ENCODE measurements around the gene IRGC. TPM values are rescaled to one million over a fixed set of nuclear protein-coding genes. Genes with fewer than 3 reads are reported as not detected.

Gene IRGC
- total RNA-seq, 3 donors from 2014 or later (not counting 1 experiment from before 2014, with no cell fraction given), result not detected

DNA sequence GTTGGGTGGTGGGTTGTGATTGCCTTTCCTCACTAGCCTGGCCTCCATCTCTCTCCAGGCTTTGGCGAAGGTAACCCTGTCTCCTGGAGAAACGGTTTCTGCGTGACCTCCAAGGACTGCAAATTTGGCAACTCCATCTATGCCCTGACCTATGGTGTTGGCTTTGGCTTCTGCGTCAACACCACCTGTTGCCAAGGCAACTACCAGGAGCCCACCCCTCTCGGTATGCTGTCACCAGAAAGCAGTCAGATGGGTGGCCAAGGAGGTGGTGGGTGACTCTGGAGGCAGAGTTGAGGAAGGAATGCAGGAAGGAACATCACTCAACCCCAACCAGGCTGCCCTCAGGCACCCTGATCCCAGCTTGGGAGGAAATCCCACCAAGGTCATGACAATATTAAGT, 18.6 kb upstream of the IRGC start:
- Mint-ChIP-seq H3K36me3 (no peaks in the 10 kb centered on the region), H3K27ac (no peak overlapping the region), H3K4me1 (peaks cover 20 to 22% of the 10 kb centered on the region in 2 donors), H3K9me3 (peaks cover 1 to 2% of the 10 kb centered on the region in 2 donors), H3K27me3 (ENCODE audit: low read depth in 2 of 2) (peaks cover 0 to 16% of the 10 kb centered on the region in 2 donors), H3K4me3 (no peak overlapping the region)
- TF ChIP-seq CTCF (IDR thresholded peaks at IDR 0.05), result no peak
- Histone ChIP-seq H3K9me3 (ENCODE audit: control insufficient read depth, insufficient read depth, low read length) (no peaks in the 10 kb centered on the region), H3K4me1 (ENCODE audit: control insufficient read depth, insufficient read depth, low read length) (peaks cover 27% of the 10 kb centered on the region), H3K27ac (ENCODE audit: low read length) (no peak overlapping the region), H3K36me3 (ENCODE audit: control insufficient read depth, insufficient read depth, low read length) (no peaks in the 10 kb centered on the region), H3K27me3 (ENCODE audit: control insufficient read depth, insufficient read depth, low read length) (no peaks in the 10 kb centered on the region), H3K4me3 (ENCODE audit: low read length) (no peak overlapping the region)
- 89% methylated on average over 4 of the region's 5 CpGs for WGBS (ENCODE audit: insufficient coverage)
- DNase-seq, result no peak
- ATAC-seq, result no peak
- intact Hi-C loops (cut with micrococcal nuclease), result no loop called here

- peak overlapping the region; percentile 92 to 98 for H3K27ac Mint-ChIP-seq
- peaks cover 0 to 2% of the 10 kb centered on the region in 2 donors for H3K9me3 Mint-ChIP-seq
- no peak for DNase-seq
- no peaks in the 10 kb centered on the region for H3K27me3 ChIP-seq (ENCODE audit: control insufficient read depth, insufficient read depth, low read length)
- no peaks in the 10 kb centered on the region for H3K36me3 Mint-ChIP-seq
- no peaks in the 10 kb centered on the region for H3K36me3 ChIP-seq (ENCODE audit: control insufficient read depth, insufficient read depth, low read length)
- peaks cover 20 to 22% of the 10 kb centered on the region in 2 donors for H3K4me1 Mint-ChIP-seq
- peaks cover 0 to 9% of the 10 kb centered on the region in 2 donors for H3K27me3 Mint-ChIP-seq (ENCODE audit: low read depth in 2 of 2)
- H3K27ac ChIP-seq (ENCODE audit: low read length), result peak overlapping the region; percentile 77
- H3K4me1 ChIP-seq (ENCODE audit: control insufficient read depth, insufficient read depth, low read length), result peaks cover 27% of the 10 kb centered on the region
- TF ChIP-seq CTCF (IDR thresholded peaks at IDR 0.05), result no peak
- no peaks in the 10 kb centered on the region for H3K9me3 ChIP-seq (ENCODE audit: control insufficient read depth, insufficient read depth, low read length)
- no peak overlapping the region for H3K4me3 ChIP-seq (ENCODE audit: low read length)
- WGBS (ENCODE audit: insufficient coverage), result 19% methylated on average over 46 of the region's 46 CpGs
- ATAC-seq, result no peak
- intact Hi-C loops (cut with micrococcal nuclease), result loop anchor here (2.0 kb wide), 2 partner anchors 31 to 55 kb away; partner anchors contain the start of gene SMG9
- H3K4me3 Mint-ChIP-seq, result peak overlapping the region; percentile 90
These were observed 16.1 kb upstream of the IRGC start for GRCh38 chr19:43699506-43700394.

- DNase-seq (peak; percentile 15 to 35), ATAC-seq (no peak)
- peak overlapping the region; percentile 90 for H3K4me3 Mint-ChIP-seq
- Histone ChIP-seq H3K9me3 (ENCODE audit: control insufficient read depth, insufficient read depth, low read length) (no peaks in the 10 kb centered on the region), H3K36me3 (ENCODE audit: control insufficient read depth, insufficient read depth, low read length) (no peaks in the 10 kb centered on the region), H3K4me1 (ENCODE audit: control insufficient read depth, insufficient read depth, low read length) (peaks cover 27% of the 10 kb centered on the region), H3K27me3 (ENCODE audit: control insufficient read depth, insufficient read depth, low read length) (no peaks in the 10 kb centered on the region), H3K27ac (ENCODE audit: low read length) (peak overlapping the region; percentile 77), H3K4me3 (ENCODE audit: low read length) (no peak overlapping the region)
- H3K9me3 Mint-ChIP-seq, result peaks cover 0 to 2% of the 10 kb centered on the region in 2 donors
- intact Hi-C loops (cut with micrococcal nuclease), result loop anchor here (2.0 kb wide), 2 partner anchors 32 to 54 kb away; partner anchors contain the start of gene SMG9
- no peak for TF ChIP-seq CTCF (IDR thresholded peaks at IDR 0.05)
- H3K27ac Mint-ChIP-seq, result peak overlapping the region; percentile 92 to 98
- peaks cover 3 to 10% of the 10 kb centered on the region in 2 donors for H3K27me3 Mint-ChIP-seq (ENCODE audit: low read depth in 2 of 2)
- H3K36me3 Mint-ChIP-seq, result no peaks in the 10 kb centered on the region
- H3K4me1 Mint-ChIP-seq, result peaks cover 20 to 22% of the 10 kb centered on the region in 2 donors
- WGBS (ENCODE audit: insufficient coverage), result 76% methylated on average over 12 of the region's 13 CpGs
These were observed 15.4 kb upstream of the IRGC start for GRCh38 chr19:43700395-43701000.
